DMS153 (cell line): Measurements from ENCODE around the gene ATP1A4.
A peak's percentile ranks its signal among the peaks of the same experiment; 100 is the strongest.

ENCODE experiments used
- DNase-seq: peaks from one replicate; lab custom pipeline; 2025; lab: John Stamatoyannopoulos, UW

The ATP1A4 gene

GRCh38 chr1:160206421-160207117 is 55.2 kb downstream of the ATP1A4 start:
- no peak for DNase-seq

DNA sequence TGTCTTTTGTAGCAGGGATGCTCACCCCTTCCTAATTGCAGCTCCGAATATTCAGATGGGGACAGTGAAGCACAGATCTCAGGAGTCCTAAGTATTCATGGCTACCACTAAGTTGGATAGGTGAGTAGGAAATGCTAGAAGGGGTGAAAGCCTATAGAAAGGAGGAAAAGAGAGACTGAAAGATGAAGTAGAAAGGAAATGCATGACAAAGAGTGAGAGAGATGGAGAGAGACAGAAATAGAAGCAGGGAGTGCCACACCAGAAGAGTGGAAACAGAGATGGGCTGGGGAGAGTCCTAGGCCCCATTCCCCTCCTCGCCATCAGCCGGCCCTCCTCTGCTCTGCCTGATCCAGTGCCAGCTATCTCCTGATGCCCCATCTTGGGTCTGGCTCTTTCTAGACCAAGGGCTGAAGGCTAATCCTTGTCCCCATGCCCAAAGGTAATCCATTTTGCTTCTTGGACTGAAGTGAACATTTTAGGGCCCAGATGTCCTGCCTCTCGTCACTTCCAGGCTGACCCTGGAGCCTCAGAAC is 55.8 kb downstream of the ATP1A4 start:
- no peak for DNase-seq

DNA sequence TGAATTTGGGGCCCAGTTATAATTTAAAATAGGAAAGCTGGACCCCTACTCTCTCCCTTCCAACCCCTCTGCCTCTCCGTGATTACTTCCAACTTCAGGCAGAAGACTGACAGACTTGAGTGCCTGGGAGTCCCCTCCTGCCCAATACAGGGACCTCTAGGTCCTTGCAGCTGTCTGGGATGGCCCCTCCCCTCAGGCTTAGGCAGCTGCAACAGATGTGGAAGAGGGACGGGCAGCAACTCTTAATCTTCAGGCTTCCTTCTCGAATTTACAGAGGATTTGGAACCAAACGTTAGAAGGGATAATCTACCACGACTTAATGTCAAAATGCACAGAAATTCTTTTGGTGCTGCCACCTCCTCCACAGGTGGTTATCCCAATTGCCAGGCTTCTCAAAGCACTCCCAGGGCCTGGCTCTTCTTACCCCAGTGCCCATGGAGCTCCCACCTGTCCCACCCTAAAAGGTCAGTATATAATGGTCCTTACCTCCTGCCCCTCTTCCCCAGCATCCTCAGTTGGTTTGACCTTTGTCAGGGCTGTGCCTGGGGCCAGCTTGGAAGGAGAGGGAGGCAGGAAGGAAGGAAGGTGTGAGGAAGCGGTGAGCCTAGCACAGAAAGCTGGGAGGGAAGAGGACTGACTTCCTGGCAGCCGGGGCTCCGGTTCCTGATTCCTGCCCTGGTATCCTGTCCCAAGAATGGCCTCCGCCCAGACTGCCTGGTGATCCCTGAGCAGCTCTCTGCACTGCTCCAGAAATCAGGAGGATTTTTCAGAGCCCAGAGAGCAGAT is 56.6 kb downstream of the ATP1A4 start:
- DNase-seq = no peak

DNA sequence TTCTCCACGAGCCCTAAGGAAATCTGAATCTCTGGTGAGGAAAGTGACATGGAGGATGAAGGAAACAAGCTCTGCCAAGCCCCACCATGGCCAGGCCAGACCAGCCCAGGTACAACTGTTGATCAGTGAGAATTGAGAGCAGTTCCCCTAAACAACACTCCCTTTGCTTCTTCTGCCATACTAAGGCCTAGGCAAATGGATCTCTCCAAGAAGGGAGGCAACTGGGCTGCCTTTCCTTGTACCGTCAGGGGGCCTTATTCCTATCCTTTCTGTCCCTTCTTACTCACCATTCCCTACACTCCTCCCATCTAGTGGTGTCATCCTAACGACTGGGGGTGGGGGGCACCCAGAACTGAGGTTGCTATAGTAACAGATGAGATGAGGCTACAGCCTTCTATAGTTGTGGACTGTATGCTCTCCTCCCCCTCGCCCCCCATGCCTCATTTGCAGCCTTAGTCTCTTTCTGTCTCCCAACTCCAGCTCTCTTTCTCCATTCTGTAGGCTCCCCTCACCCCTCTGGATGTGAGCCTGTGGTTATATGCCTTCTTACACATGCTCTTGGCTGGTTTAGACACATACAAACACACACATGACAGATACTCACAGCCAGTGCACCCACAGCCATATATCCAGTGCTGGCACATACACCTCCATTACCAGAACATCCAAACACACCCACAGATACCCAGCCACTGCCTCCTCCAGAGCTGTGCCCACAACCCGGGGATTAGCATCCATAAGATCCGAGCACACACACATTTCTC is 57.3 kb downstream of the ATP1A4 start:
- DNase-seq = no peak

- no peak for DNase-seq
Observed at GRCh38 chr1:160209321-160210046, 58.1 kb downstream of the ATP1A4 start.

DNA sequence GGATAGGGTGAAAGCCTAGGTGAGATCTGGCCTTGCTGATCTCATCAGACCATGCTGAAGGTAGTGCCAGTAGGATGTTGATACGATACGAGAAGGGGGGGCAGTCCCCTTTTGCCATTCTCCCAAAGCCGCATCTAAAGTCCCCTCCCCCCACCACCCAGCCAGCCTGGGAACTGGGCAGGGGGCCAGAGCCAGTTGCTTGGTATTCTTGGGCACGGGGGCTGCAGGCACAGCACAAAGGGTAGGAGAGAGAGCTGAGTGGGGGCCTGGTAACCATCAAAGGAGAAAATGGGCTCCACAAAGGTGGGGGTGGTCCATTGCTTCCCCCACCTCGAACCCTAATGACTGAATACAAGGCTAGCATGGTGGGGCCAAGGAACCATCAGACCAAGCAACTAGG is 59.2 kb downstream of the ATP1A4 start:
- DNase-seq = no peak

- DNase-seq = no peak
Observed at GRCh38 chr1:160211046-160211790, 59.8 kb downstream of the ATP1A4 start.

DNA sequence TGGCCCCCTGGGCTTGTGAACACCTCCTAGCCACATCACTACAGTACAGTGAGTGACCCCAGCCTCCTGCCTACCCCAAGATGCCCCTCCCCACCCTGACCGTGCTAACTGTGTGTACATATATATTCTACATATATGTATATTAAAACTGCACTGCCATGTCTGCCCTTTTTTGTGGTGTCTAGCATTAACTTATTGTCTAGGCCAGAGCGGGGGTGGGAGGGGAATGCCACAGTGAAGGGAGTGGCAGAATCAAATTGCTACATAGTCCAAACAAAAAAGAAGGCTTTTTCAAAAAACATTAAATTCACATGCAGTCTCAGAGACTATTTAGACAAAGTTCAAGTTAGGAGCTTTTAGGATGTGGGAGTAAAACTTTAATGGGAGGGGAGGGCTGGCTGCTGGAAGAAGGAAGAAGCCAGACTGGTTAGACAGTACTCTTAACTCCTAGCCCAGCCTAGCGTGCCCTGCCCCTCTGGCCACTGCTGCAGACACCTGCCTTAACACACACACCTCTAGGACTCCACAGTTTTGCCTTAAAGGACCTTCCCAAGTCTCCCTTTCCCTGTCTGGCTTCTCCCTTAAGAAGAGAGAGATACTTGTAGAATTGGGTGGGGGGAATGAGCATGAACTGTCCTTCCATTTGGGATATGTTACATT is 63.2 kb downstream of the ATP1A4 start:
- DNase-seq = no peak

GRCh38 chr1:160216301-160216700 is 64.9 kb downstream of the ATP1A4 start:
- DNase-seq = no peak

DNA sequence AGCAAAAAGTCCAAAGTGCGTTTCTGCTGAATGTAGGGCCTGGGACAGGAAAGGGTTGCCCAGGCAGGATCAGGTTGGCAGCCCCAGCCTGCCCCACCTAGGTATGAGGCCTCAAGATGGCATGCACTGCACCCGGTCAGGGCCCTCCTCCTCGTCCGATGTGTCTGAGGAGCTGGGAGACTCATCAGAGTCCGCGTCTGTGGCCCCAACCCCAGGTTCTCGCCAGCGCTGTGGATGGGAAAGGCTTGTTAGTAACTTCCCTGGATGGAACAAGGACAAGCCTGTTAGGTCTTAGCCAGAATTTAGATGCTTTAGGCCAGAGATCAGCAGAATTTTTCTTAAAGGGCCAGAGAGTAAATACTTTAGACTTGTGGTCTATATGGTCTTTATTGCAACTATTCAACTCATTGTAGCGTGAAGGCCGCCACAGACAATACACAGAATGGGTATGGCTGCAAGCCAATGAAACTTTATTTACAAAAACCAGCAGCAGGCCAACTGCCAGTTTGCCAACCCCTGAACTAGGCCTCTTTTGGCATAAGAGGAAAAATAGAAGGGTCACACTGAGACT is 66.2 kb downstream of the ATP1A4 start:
- DNase-seq = peak; percentile 4

GRCh38 chr1:160219062-160219929 is 67.9 kb downstream of the ATP1A4 start:
- DNase-seq = peak; percentile 55

GRCh38 chr1:160220301-160220700 is 68.9 kb downstream of the ATP1A4 start:
- DNase-seq = no peak

DNA sequence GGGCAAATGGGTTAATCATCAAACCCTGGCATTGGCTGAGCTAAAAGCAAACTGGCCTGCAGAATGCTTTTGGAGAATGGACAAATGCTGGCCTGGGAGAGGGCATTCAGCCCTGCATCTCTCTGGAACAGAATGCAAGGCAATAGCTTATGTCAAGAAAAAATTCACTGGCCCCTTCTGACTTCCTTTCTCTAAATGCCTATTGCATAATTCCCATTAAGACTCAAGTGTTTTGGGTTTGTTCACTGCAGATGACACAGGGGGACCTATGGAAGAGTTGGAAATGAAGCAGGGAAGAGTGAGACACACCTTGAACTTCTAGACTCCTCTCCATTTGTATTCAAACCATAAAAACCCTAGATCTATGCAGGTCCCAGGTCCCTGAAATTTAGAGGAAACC is 69.7 kb downstream of the ATP1A4 start:
- no peak for DNase-seq

DNA sequence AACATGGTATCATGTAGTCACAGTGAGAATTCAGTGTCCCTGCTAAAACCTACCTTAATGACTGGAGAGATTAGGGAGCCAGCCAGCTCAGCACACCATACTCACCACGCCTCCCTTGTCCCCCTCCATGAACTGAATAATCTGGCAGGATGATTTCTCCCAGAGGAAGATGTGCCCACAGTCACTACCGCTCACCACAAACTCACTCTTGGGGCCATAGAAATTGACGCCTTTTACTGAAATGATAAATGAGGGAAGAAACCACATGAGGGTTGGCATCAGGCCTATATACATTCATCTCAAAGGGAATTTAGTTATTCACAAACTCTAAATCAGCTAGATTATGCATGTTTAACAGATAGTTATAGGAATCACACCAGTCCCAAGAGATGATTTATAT is 71.1 kb downstream of the ATP1A4 start:
- no peak for DNase-seq

GRCh38 chr1:160224606-160225005 is 73.2 kb downstream of the ATP1A4 start:
- DNase-seq = no peak

- no peak for DNase-seq
Observed at GRCh38 chr1:160225345-160225744, 73.9 kb downstream of the ATP1A4 start.

DNA sequence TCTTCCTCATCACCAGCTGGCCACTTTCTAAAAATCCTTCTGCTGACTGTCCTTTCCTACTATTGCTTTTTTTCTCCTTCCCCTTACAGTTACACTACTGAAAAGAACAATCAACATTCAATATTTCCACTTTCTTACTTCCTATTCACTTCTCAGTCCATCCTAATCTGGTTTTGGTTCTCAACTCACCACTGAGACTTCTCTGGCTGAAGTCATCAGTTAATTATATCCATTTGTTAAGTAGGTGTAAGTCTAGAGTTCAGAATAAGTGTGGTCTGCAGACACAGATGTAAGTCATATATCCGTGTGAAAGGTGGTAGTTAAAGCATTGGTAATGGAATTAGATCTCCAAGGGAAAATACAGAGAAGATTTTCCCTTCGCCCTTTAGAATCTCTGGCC is 75.2 kb downstream of the ATP1A4 start:
- DNase-seq = no peak

GRCh38 chr1:160227034-160227433 is 75.6 kb downstream of the ATP1A4 start:
- no peak for DNase-seq

GRCh38 chr1:160227561-160227960 is 76.2 kb downstream of the ATP1A4 start:
- DNase-seq = no peak
